Measurements from ENCODE around the gene CORO2B. TPM values are rescaled to one million over a fixed set of nuclear protein-coding genes. Genes with fewer than 3 reads are reported as not detected.

The CORO2B gene
- total RNA-seq, 1 experiment from 2014 or later: 10.5 TPM

GRCh38 chr15:68774120-68774519 is 195.3 kb downstream of the CORO2B start:
- DNase-seq (ENCODE audit: low read depth): no peak

- DNase-seq (ENCODE audit: low read depth): no peak
These were observed 195.9 kb downstream of the CORO2B start for GRCh38 chr15:68774521-68775235.

GRCh38 chr15:68775236-68775577 is 196.4 kb downstream of the CORO2B start:
- DNase-seq (ENCODE audit: low read depth): no peak

- DNase-seq (ENCODE audit: low read depth): no peak
These were observed 197.1 kb downstream of the CORO2B start for GRCh38 chr15:68775671-68776476.

- DNase-seq (ENCODE audit: low read depth): no peak
These were observed 197.9 kb downstream of the CORO2B start for GRCh38 chr15:68776477-68777270.

Other genes with a start within 250 kb of the CORO2B start
- gene ITGA11, start 146.8 kb upstream of the CORO2B start, total RNA-seq (2014; rRNA removed; shearing (Covaris generic)): 31.2 and 54.7 TPM in 2 replicates
- 102 and 114 TPM in 2 replicates for gene ANP32A, start 241.9 kb downstream of the CORO2B start, total RNA-seq (2014; rRNA removed; shearing (Covaris generic))